ENCODE results near the gene GJB1.

GRCh38 chrX:71210816-71211215 is 12.2 kb upstream of the GJB1 start:
- TF ChIP-seq CTCF (IDR thresholded peaks at IDR 0.05), result no peak
- no peak for TF ChIP-seq EZH2 (IDR thresholded peaks at IDR 0.05; ENCODE audit: borderline replicate concordance, insufficient read depth, low read depth, low read length, poor library complexity, severe bottlenecking)
